Stimulated activated memory B cell treated with anti-CD40 and anti-IgM and Interleukin-4, amounts not matched to agents 10 μg/mL and 1 μg/mL and 100 μg/mL, for 72 hours (primary cell): ENCODE results near the gene QRICH1.

Experiments used
- ATAC-seq: fragments of 150-1000 bp; cut with Tn5 transposase; 2 replicates; pipeline ENCODE4 v1.10.0; 2021
- H3K27ac Mint-ChIP-seq: one replicate; pipeline ENCODE4 v1.8.0; 2022; ENCODE audit warnings: mild to moderate bottlenecking, mixed read lengths
- H3K27me3 Mint-ChIP-seq: one replicate; pipeline ENCODE4 v1.8.0; 2022; ENCODE audit warnings: mixed read lengths
- H3K36me3 Mint-ChIP-seq: one replicate; pipeline ENCODE4 v1.8.0; 2022; ENCODE audit warnings: mixed read lengths
- H3K4me1 Mint-ChIP-seq: one replicate; pipeline ENCODE4 v1.8.0; 2022; ENCODE audit warnings: mixed read lengths
- H3K4me3 Mint-ChIP-seq: one replicate; pipeline ENCODE4 v1.8.0; 2022; ENCODE audit warnings: mild to moderate bottlenecking, moderate library complexity, mixed read lengths
- H3K9me3 Mint-ChIP-seq: one replicate; pipeline ENCODE4 v1.8.0; 2022; ENCODE audit warnings: mixed read lengths

Gene QRICH1

DNA sequence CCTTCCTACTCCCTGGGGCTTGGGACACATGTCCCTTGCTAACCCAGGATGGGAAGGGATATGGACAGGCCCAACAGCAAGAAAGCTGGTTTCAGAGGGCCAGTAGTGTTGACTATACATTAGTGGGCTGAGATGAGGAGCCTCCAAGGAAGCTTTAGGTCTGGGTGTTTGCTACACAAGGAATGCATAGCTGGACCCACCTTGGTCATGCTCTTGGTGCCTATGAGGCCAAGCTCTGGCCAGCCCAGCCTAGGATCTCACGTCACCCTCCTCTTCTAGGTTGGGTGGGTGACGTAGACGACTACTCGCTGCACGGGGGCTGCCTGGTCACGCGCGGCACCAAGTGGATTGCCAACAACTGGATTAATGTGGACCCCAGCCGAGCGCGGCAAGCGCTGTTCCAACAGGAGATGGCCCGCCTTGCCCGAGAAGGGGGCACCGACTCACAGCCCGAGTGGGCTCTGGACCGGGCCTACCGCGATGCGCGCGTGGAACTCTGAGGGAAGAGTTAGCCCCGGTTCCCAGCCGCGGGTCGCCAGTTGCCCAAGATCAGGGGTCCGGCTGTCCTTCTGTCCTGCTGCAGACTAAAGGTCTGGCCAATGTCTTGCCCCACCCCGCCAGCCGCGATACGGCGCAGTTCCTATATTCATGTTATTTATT lies 87.3 kb downstream of the QRICH1 start:
- no peak for ATAC-seq
- peaks cover 25% of the 10 kb centered on the region for H3K36me3 Mint-ChIP-seq
- no peaks in the 10 kb centered on the region for H3K9me3 Mint-ChIP-seq
- peaks cover 41% of the 10 kb centered on the region for H3K4me1 Mint-ChIP-seq
- no peaks in the 10 kb centered on the region for H3K27me3 Mint-ChIP-seq
- H3K27ac Mint-ChIP-seq, result peak overlapping the region; percentile 98
- peak overlapping the region; percentile 99 for H3K4me3 Mint-ChIP-seq

DNA sequence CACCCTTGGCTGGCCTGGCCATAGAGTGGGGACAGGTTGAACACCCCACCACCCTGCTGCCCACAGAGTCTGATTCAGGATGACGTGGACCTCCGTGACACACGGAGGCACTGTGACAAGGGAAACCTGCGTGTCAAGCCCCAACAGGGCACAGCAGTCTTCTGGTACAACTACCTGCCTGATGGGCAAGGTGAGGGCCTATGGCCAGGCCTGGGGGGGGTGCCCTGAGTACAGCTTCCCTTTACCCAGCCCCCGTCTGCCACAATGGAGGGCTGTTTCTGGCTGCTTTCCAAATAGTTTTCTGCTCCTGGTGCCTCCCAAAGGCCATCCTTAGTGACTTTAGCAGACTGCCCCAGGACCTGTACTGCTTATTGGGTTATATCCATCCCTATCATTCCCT lies 87.9 kb downstream of the QRICH1 start:
- Mint-ChIP-seq H3K27ac (peak overlapping the region; percentile 98), H3K27me3 (no peaks in the 10 kb centered on the region), H3K9me3 (no peaks in the 10 kb centered on the region), H3K4me3 (peak overlapping the region; percentile 99), H3K4me1 (peaks cover 38% of the 10 kb centered on the region), H3K36me3 (peaks cover 23% of the 10 kb centered on the region)
- no peak for ATAC-seq

DNA sequence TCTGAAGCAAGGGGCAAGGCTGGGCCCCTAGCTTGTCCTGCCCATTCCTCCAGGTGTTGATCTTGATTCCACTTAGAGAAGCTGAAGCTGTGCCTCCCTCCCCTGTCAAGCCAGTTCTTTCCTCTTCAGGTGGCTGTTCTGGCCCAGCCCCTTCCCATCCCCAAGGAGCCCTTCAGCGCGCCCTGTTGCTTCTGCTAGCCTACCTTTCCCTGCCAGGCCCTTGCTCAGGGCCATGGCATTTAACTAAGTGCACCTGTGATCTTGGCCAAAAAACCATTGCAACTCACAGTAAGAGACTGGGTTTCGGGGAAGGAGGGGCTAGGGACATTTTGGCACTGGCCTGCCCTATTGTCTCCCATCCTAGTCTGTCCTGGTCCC lies 88.6 kb downstream of the QRICH1 start:
- Mint-ChIP-seq H3K36me3 (peaks cover 23% of the 10 kb centered on the region), H3K27ac (no peak overlapping the region), H3K4me1 (peaks cover 38% of the 10 kb centered on the region), H3K27me3 (no peaks in the 10 kb centered on the region), H3K9me3 (no peaks in the 10 kb centered on the region), H3K4me3 (no peak overlapping the region)
- ATAC-seq, result no peak

DNA sequence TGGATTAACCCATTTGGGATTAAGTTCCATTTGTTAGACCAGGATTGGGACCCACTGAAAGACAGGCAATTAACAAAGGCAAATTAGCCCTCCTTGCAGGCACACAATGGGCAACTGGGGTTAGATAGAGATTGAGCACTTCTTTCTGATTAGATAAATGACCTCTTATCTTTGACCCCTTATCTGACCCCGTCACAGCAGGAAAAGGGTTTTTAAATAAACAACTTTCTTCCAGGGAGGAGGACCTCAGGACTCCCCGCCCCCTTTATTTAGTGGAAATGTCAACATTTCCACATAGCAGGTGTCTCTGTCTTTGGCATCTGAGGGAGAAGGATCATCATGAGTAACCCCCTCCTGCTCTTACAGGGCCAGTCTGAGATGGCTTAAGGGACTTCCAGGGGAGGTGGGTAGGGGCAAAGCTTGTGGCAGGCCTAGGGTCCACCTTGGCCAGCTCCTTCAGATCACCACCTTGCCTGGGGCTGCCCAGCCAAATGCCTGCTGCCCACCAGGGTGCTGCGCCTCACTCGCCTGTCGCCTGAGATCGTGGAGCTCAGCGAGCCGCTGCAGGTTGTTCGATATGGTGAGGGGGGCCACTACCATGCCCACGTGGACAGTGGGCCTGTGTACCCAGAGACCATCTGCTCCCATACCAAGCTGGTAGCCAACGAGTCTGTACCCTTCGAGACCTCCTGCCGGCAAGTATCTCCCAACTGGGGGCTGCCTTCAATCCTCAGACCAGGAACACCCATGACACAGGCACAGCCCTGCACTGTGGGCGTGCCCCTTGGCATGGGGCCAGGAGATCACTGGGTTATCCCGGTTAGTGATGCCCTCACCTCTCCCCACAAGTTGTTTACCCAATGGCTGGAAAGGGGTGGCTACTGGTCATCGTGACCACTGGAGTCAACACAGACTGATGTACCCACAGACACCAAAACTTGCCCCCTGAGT lies 89.2 kb downstream of the QRICH1 start:
- H3K4me1 Mint-ChIP-seq, result peaks cover 34% of the 10 kb centered on the region

DNA sequence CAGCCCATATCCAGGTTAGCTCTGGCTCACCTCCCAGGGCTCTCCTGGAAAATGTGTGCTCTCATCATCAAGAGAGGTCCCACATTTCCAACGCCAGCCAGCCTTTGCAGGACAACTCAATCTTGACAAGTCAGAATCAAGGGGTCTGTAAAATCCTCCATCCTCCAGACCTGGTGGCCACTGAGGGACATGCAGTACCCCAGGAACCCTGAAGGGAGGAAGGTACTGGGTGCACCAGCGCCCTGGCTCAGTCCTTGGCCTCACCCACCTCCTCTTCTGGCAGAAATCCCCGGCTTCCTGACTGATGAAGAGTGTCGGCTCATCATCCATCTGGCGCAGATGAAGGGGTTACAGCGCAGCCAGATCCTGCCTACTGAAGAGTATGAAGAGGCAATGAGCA lies 92.7 kb downstream of the QRICH1 start:
- peaks cover 6% of the 10 kb centered on the region for H3K36me3 Mint-ChIP-seq
- H3K9me3 Mint-ChIP-seq, result no peaks in the 10 kb centered on the region
- H3K27ac Mint-ChIP-seq, result no peak overlapping the region
- no peak for ATAC-seq
- peaks cover under 1% of the 10 kb centered on the region for H3K4me1 Mint-ChIP-seq
- no peaks in the 10 kb centered on the region for H3K27me3 Mint-ChIP-seq
- H3K4me3 Mint-ChIP-seq, result no peak overlapping the region

More for the DNA sequence above, 89.2 kb downstream of the QRICH1 start:
- Mint-ChIP-seq H3K27ac (no peak overlapping the region), H3K36me3 (peaks cover 23% of the 10 kb centered on the region), H3K27me3 (no peaks in the 10 kb centered on the region), H3K4me3 (no peak overlapping the region), H3K9me3 (no peaks in the 10 kb centered on the region)
- no peak for ATAC-seq

DNA sequence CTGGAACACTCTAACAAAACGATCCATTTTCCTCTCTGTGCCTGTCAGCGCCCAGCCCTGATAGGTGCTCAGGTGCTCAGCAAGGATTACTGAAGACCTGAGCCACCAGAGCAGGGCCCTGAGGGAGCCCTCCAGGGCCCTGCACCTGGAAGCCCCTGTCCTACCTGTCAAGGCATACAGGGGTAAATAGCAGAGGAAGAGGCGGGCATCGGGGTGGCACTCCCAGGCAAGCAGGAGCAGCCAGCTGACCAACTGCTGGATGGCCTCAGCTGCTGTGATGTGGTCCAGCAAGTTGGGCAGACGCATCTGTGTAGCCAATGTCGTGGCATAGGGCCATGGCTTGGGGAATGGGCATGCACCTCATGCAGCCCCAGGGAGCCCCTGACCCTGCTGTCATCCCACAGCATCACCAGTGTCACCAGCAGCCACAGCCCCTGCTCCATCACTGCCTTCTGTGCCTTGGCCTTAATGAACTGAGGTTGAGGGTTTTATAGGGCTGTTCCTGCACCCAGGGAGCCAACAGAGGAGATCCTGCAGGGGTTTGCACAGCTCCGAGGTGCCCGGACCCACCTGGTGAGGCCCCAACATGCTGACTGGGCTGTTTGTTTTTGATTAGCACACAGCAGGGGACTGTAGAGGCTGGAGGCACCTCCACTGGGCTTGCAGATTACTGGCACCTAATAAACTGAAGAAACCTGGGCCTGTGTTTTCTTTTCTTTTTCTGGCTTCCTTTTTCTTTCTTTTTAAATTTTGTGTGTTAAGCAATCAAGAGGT lies 94.6 kb downstream of the QRICH1 start:
- Mint-ChIP-seq H3K9me3 (no peaks in the 10 kb centered on the region), H3K36me3 (peaks cover 16% of the 10 kb centered on the region), H3K27me3 (no peaks in the 10 kb centered on the region), H3K4me1 (peaks cover 7% of the 10 kb centered on the region), H3K27ac (no peak overlapping the region), H3K4me3 (no peak overlapping the region)
- no peak for ATAC-seq

DNA sequence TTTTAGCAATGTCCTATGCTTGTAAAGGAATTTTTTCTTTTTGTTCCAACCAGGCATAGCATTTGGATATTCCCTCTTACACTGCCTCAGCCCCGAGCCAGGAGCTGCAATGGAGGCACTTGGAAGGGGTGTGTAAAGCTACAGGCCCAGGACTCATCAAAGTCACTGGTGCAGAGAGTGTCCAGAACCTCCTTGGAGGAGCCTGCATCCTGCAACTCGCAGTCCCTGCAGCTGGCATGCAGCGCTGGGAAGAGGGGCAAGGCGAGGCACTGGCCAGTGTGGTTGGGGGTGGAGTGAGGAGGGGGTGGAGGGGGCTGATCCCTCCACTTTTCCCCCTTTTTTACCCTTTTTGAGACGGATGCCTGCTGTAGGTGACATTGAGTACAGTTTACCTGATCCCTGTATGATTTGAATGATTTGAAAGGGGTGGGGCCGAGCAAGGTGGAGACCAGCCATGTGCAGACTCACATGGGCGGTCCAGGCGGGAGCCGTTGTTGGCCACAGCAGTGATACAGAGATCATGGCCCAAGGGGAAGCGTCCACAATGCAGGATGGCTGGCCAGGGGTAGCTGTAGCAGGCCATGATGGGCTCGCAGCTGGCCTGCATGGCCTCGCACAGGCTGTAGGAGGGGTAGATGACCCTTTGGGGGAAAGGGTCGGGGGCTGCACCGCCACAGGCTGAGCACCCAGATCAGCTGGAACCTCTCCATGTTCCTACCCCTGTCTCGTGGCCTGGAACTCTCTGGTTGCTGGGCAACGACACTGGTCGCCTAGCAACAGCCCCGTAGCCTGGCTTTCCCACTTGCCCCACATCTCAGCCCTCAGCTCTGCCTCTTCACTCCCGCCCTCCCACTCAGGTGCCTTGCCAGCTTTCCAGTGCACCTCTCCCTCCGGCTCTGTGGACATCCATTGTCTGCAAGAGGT lies 95.9 kb downstream of the QRICH1 start:
- no peaks in the 10 kb centered on the region for H3K9me3 Mint-ChIP-seq
- no peaks in the 10 kb centered on the region for H3K27me3 Mint-ChIP-seq
- peaks cover 7% of the 10 kb centered on the region for H3K4me1 Mint-ChIP-seq
- no peak overlapping the region for H3K27ac Mint-ChIP-seq
- peaks cover 16% of the 10 kb centered on the region for H3K36me3 Mint-ChIP-seq
- H3K4me3 Mint-ChIP-seq, result no peak overlapping the region
- no peak for ATAC-seq

DNA sequence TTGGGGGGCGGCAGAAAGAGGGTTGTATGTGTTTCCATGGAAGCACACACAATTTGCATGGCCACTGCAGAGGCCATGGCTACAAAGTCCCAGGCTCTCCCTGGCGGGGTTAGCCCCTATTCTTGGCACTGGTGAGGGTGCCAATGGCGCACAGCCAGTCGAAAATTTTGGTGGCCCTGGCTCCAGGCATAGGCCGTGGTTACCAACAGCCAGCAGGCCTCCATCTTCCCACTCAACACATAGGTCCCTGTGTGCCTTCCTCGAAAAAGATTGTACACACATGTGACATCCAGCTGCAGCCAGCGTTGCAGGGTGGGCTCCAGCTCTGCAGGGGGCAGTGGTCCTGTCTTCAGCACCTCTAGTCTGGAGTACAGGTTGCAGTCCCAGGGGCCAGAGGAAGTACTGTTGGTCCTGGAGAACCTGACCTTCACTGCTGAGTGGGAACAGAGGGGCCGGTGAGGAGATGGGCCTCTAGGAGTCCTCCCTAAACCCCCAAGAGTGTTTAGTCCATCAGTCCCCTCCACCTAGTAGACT lies 96.7 kb downstream of the QRICH1 start:
- Mint-ChIP-seq H3K27ac (no peak overlapping the region), H3K4me1 (peaks cover 7% of the 10 kb centered on the region), H3K36me3 (peaks cover 14% of the 10 kb centered on the region), H3K4me3 (no peak overlapping the region), H3K9me3 (no peaks in the 10 kb centered on the region), H3K27me3 (no peaks in the 10 kb centered on the region)
- no peak for ATAC-seq

DNA sequence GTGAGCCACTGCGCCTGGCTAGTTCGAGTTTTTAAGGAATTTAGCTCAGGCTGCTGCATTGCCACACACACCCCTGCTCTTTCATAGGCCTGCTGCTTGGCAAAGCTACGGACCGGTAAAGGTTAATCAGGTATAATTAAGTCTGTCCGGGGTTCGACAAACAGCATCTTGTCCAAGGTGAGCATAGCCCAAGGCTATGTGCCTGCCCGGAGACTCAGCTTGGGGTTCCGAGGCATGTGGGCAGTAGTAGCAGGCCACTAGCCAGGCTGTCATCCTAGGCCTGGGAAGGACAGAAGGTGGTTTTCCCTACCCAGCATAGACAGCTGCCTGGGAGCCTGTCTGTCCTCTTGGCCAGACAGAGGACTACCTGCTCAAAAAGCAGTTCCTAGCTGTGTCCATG lies 97.2 kb downstream of the QRICH1 start:
- Mint-ChIP-seq H3K4me3 (no peak overlapping the region), H3K9me3 (no peaks in the 10 kb centered on the region), H3K4me1 (peaks cover 12% of the 10 kb centered on the region), H3K36me3 (peaks cover 10% of the 10 kb centered on the region), H3K27me3 (no peaks in the 10 kb centered on the region), H3K27ac (no peak overlapping the region)
- no peak for ATAC-seq

DNA sequence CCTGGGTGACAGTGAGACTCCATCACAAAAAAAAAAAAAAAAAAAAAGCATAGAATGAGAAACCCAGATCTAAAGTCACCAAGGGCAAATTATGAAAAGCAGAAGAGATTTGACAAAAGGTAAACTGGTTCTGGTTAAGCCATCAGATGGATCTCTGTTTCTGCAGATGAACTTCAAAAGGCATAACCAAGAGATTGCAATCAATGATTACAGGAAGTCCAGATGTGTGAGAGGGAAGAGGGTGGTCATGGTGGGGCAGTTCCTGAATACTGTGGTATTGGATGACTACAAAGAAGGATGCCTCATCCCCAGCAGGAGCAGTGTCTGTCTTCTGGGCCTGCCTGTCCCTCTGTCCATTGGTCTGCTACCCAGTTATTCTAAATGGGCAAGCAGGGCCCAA lies 100.0 kb downstream of the QRICH1 start:
- Mint-ChIP-seq H3K27ac (no peak overlapping the region), H3K36me3 (peaks cover 10% of the 10 kb centered on the region), H3K27me3 (no peaks in the 10 kb centered on the region), H3K4me3 (no peak overlapping the region), H3K4me1 (peaks cover 31% of the 10 kb centered on the region), H3K9me3 (no peaks in the 10 kb centered on the region)
- ATAC-seq, result no peak

DNA sequence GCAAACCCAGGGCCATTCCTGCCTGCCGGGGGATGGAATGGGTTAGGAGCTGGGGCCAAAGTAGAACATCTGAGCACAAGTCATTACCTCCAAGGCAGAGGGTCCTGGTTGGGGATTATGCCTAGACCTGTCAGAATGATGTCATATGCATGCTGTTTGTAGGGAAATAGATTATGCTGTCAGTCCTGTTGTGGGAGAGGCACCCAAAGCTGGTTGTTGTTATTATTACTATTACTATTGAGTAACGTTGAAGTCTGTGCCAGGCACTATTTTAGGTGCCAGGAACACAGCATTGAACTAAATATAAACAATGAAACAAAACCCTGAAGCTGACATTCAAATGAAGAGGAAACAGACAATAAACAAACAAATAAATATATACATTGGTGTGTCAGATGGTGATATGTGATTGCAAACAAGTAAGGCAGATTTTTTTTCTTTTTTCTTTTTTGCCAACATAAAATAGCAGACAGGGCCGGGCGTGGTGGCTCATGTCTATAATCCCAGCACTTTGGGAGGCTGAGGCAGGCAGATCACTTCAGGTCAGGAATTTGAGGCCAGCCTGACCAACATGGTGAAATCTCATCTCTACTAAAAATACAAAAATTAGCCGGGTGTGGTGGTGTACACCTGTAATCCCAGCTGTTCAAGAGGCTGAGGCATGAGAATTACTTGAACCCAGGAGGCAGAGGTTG lies 101.9 kb downstream of the QRICH1 start:
- Mint-ChIP-seq H3K27ac (peak overlapping the region; percentile 79), H3K4me3 (peak overlapping the region; percentile 12), H3K27me3 (no peaks in the 10 kb centered on the region), H3K9me3 (no peaks in the 10 kb centered on the region), H3K36me3 (peaks cover 10% of the 10 kb centered on the region), H3K4me1 (peaks cover 40% of the 10 kb centered on the region)
- ATAC-seq, result no peak

DNA sequence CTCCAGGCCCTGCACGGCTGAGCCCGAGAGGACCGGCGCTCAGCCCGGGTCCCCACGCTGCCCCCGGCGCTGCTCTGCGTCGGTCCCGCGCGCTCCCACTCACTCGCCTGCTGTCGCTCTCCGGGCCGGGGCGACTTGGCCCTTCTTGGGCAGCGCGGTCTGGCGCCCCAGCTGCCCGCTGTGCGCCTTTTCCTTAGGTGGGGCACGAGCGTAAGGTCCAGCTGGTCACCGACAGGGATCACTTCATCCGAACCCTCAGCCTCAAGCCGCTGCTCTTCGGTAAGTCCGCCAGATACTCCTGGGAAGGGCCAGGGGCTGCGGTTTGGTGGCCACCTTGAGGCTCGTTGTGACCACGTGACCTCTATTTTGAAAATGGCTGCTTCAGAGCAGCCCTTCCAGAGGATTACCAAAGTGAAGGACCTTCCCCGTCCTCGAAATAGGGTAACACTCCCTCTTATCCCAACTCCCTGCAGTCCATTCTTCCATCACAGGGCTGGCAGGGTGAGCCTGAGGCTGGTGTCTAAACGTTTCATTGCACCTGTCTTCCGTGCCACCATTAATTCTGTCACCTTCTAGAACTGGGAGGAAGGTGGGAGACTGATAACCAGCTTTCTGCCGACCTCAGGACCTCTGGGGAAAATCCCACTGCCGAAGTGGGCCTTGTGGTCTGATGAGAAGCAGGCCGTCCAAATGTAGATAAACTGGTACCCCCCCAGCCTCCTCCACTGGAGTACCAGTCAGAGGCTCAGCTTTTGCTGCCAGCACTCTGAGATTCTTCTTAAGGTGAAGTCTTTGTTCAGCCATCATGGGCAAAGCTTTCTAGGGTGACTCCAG lies 103.0 kb downstream of the QRICH1 start:
- peak overlapping the region; percentile 93 for H3K4me3 Mint-ChIP-seq
- peaks cover 40% of the 10 kb centered on the region for H3K4me1 Mint-ChIP-seq
- H3K27me3 Mint-ChIP-seq, result no peaks in the 10 kb centered on the region
- peaks cover 10% of the 10 kb centered on the region for H3K36me3 Mint-ChIP-seq
- peak overlapping the region; percentile 79 for H3K27ac Mint-ChIP-seq
- no peaks in the 10 kb centered on the region for H3K9me3 Mint-ChIP-seq
- peak; percentile 18 for ATAC-seq
